SIG-M5 treated with dmso at 0.1 percent for 504 hours (cell line): Measurements from ENCODE around the gene C22orf31.

ENCODE experiments used
- DNase-seq: peaks from one replicate; lab custom pipeline; 2025; ENCODE audit not compliant: unreplicated experiment; lab: John Stamatoyannopoulos, UW

Gene C22orf31

DNA sequence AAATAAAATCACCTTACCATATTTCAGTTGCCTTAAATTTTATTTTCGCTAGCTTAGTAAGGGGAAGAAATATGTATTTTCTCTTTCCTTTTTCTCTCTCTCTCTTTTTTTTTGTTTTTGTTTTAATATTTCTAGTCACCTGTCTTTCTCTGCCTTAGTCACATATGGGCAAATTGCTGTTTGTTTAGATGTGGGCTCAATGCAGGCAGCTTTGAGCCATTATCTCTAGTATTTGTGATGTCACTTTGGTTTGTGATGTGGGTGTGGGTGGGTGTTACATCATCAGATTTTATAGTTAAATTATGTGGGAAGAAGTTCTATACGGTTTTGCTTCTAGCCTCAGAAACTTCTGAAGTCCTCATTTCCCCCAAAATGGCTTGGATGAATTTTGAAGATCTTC lies at the start of gene C22orf31:
Gene C22orf31, minus strand, starts transcription at position 59 of the 400 bp plus-strand sequence. Its CDS starts 39 bp downstream, at position 20.
- DNase-seq, result no peak

DNA sequence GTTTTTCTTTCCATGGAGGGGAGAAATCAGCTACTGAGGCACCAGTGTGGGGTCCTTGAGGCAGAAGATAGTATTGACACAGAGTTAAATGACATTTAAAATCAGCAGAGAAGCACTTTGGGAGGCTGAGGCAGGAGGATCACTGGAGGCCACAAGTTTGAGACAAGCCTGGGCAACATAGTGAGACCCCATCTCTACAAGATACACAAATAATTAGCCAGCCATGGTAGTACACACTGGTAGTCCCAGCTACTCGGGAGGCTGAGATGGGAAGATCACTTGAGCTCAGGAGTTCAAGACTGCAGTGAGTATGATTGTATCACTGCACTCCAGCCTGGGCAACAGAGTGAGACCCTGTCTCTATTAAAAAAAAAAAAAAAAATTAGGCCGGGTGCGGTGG lies 49.3 kb upstream of the C22orf31 start:
- no peak for DNase-seq

DNA sequence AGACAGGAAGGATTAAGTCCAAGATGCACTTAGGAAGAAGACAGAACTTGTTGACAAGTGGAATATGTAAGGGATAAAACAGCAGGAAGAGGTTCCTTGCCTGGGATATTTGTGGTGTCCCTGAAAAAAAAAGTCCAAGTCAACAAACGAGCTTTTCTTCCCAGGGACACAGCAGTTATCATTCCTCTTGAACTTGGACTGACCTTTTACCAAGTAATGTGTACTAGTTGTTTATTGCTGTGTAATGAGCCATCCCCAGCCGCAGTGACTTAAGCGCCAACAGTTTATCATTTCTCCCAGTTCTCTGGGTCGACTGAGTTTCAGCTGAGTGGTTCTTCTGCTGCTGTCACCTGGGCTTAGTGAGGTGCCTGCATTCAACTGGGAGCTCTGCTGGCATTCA lies 48.2 kb upstream of the C22orf31 start:
- DNase-seq, result no peak

DNA sequence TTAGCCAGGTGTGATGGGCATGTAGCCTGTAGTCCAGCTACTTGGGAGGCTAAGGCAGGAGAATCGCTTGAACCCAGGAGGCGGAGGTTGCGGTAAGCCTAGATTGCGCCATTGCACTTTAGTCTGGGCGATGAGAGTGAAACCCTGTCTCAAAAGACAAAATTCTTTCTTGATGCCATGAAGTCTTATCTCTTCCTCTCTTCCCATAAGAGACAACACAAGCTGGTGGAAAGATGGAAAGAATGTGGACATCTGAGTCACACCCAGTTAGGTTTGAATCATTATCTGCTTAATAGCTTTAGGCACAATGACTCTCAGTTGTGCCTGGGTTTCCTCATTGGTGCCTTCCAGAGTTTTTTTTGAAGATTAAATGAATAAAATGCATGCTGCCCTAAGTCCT lies 46.5 kb upstream of the C22orf31 start:
- no peak for DNase-seq

DNA sequence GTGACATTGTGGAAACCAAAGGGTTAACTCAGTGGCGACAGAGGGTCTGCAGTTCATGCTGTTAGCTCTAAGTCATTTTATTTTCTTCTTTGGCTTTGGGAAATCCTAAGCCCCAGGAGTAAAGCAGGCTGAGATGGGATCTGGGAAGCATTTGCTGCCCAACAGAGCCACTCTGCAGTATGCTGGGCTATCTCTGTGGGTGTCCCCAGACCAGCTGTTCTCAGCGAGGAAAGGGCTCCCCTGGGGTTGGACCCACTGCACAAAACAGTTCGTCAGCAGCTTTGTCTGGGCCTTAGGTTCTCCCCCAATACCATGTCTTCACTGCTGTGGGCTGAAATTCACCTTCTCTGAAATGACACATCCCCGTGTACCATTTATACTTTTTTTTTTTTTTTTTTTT lies 45.2 kb upstream of the C22orf31 start:
- DNase-seq, result no peak

DNA sequence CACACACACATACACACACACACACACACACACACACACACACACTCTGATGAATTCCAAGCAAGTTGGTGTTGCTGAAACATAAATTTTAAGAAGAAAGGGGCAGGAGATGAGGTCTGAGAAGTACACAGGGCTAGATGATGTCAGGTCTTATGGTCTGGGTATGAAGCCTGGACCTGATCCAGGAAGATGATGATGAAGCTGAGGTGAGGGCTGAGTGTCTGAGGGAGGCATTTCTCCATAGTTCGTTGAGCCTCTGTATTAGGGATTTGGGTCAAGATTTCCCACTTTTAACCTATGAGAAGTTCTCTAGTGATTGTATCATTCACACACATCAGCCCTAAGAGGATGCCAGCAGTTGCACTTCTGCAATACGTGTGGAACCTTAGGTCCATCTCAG lies 43.8 kb upstream of the C22orf31 start:
- no peak for DNase-seq

- no peak for DNase-seq
These were observed 41.5 kb upstream of the C22orf31 start for GRCh38 chr22:29103121-29103520.

DNA sequence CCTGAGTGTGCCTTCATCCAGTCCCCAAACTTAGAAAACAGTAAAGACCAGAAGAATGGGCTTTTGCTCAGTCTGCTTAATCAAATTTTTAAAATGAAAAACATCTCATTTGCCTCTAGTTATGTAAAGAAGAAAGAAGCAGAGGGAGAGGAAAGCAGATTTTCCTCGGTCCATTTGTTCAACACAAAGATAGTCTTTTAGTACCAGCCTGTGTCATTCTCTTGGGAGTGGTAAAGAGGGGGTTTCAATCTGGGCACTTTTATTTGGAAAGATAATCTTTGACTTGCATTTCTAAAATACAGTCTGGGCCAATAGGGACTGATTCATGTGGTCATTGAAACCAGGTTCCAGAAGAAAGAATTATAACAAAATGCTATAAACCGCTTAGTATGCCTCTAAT lies 40.7 kb upstream of the C22orf31 start:
- no peak for DNase-seq

DNA sequence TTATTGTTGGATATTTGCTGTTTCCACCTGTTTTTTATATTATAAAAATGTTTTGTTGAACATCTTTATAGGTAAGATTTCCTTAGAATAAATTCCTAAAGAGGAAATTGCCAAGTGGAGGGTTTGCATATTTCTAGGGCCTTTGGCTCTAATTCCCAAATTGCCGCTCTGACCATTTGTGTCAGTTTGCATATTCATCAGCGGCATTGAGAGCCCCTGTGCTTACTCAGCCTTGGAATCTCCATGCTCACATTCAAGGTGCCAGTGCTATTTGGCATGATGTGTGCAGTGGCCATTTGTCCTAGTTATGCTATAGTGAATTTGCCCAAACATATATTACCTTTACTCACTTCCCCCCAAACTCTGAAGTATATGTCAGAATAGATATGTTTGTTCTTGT lies 36.7 kb upstream of the C22orf31 start:
- no peak for DNase-seq

DNA sequence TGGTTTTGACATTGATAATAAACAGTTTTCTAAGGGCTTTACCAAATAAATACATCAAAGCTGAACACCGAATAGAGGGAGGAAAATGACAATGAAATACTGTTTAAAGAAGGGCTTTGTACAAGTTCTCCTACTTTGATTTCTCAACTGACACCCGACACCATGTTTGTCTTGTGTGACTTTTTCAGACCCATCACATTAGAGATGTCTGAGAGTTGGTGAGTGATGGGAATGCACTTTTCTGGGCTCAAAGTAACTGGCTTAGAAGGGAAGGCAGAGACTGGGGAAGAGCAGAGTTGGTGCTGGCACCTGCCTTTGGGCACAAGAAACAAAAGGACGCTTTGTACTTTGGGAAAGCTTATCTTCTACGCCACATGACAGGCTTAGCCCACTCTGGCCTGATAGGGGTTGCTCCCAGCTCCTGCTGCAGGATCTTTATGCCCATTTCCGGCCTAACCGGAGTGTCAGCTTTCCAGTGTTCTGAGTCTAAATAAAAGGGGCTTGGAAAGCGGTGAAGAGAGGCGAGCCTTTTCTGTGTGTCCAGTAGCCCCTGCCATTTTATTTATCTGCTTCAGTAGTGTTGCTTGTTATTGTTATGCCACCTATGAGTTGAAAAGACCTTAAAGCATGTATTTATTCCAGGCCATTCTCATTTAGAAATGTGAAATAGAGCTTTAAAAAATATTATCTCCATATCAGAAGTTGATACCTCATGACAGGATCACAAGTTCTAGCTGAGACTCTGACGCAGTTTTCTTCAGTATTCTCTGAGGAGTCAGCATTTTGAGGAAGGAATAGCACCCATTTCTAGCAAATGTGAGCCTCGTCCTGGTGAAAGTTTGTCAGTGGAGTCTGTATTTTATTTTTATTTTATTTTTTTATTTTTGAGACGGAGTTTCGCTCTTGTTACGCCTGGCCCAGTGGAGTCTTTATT lies 35.4 kb upstream of the C22orf31 start:
- no peak for DNase-seq

DNA sequence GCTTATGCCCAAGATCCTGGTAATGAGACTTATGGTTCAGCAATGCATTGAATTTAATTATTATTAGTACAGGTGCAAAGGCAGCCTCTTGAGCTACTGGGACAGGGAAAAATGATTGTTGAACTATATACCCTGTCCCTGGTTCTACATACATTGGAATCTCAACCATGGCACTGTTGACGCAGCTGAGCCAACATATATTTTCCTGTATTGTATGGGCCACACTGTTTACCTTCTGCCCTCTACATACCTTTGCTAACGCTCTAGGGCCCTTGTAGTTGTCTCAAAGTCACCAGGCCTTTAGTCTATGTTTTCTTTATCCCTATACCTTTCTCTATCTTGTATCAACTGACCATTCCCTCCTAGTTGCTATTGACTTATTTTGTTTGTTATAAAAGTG lies 33.8 kb upstream of the C22orf31 start:
- DNase-seq, result no peak

GRCh38 chr22:29093501-29094300 lies 32.1 kb upstream of the C22orf31 start:
- no peak for DNase-seq

- DNase-seq, result no peak
These were observed 31.4 kb upstream of the C22orf31 start for GRCh38 chr22:29093030-29093429.

GRCh38 chr22:29092243-29092642 lies 30.6 kb upstream of the C22orf31 start:
- no peak for DNase-seq

DNA sequence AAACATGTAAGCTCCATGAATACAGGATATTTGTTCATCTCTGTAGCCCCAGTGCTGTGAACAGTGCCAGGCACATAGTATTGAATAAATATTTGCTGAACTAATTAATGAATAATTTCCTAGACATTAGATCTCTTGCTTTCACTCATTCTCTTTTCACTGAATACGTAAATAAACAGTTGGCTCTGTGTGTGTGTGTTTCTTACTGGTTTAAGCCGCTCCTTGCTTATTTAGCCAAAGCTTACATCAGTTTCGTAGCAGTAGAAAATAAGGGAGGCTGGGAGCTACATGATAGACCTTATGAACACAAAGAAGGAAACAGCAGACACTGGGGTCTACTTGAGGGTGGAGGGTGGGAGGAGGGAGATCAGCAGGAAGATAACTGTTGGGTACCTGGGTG lies 28.4 kb upstream of the C22orf31 start:
- DNase-seq, result no peak

- no peak for DNase-seq
These were observed 27.9 kb upstream of the C22orf31 start for GRCh38 chr22:29089507-29089906.

GRCh38 chr22:29088809-29089208 lies 27.2 kb upstream of the C22orf31 start:
- no peak for DNase-seq

GRCh38 chr22:29087012-29087411 lies 25.4 kb upstream of the C22orf31 start:
- DNase-seq, result no peak

- DNase-seq, result no peak
These were observed 22.4 kb upstream of the C22orf31 start for GRCh38 chr22:29083933-29084591.

DNA sequence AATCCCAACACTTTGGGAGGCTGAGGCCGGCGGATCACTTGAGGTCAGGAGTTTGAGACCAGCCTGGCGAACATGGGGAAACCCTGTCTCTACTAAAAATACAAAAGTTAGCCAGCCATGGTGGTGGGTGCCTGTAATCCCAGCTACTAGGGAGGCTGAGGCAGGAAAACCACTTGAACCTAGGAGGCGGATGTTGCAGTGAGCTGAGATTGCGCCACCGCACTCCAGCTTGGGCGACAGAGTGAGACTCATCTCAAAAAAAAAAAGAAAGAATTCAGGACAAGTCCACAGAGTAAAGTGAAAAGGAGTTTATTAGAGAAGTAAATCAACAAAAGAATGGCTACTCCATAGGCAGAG lies 21.9 kb upstream of the C22orf31 start:
- DNase-seq, result peak; percentile 6

DNA sequence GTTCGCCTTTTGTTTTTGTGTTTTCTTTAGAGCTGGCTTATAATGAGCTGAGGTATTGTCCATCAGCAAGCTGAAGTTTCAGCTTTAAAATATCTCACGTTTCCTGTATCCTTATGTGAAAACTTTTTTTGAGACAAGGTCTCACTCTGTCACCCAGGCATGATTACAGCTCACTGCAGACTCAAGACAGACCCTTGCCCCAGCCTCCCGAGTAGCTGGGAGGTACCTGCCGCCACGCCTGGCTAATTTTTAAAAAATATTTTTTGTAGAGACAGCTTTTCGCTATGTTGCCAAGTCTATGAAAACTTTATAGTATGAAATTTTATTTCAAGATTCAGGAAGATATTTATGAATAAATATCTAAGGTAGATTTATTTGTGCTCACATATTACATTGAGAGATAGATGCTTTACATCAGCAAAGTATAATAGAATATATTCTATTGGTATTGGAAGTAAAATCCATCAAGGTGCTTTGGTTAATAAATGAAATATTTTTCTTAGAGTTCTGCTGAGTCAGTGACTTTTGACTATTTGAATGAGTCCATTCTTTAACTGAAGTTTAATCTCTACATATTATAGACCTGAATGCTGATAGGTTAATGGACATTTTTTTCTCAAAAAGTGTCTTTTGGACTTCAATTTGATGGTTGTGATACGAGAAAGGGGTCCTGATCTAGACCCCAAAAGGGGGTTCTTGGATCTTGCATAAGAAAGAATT lies 21.4 kb upstream of the C22orf31 start:
- no peak for DNase-seq
